Lower lobe of right lung (tissue), 2 donors: ENCODE measurements around the gene NXPE1. TPM values are rescaled to one million over a fixed set of nuclear protein-coding genes. Genes with fewer than 3 reads are reported as not detected.
"Not testable (repeated sequence)": the region's sequence is repeated elsewhere in the genome, so short reads cannot be mapped to it uniquely, and the experiment has no call there.

Source experiments
- ATAC-seq, 2 donors: fragments of 200-7000 bp; cut with Tn5 transposase; one replicate each; pipeline ENCODE4 v1.9.1; 2020 to 2022; ENCODE audit warnings: mild to moderate bottlenecking in 2 of 2, moderate library complexity in 2 of 2
- DNase-seq: peaks from one replicate; pipeline ENCODE4 v3.0.0-alpha.2; 2020
- H3K27ac ChIP-seq: fragments of 200-600 bp; one replicate; pipeline ENCODE4 v1.8.0; 2022
- H3K27me3 ChIP-seq: fragments of 200-600 bp; one replicate; pipeline ENCODE4 v1.8.0; 2022; ENCODE audit warnings: low read depth
- H3K36me3 ChIP-seq: fragments of 200-600 bp; one replicate; pipeline ENCODE4 v1.8.0; 2022; ENCODE audit warnings: mild to moderate bottlenecking
- H3K4me1 ChIP-seq: fragments of 200-600 bp; one replicate; pipeline ENCODE4 v1.8.0; 2022
- H3K4me3 ChIP-seq: fragments of 200-600 bp; one replicate; pipeline ENCODE4 v1.8.0; 2022; ENCODE audit warnings: mild to moderate bottlenecking
- H3K9me3 ChIP-seq: fragments of 200-600 bp; one replicate; pipeline ENCODE4 v1.8.0; 2022
- intact Hi-C: fragments of 100-400 bp; cut with DNase I; formaldehyde crosslinking; loops from one replicate; pipeline ENCODE4 v1.11.0; 2022
- long read RNA-seq: library from polyadenylated mRNA; unstranded; transcript quantifications from one replicate; pipeline ENCODE4 v2.0.0, GENCODE V29; 2021
- total RNA-seq: library from RNA; stranded (reverse); fragmentation: NEBNext Ultra II Directional; extraction: Animal tissue kit (Norgen Biotek cat#: 25700); gene quantifications from one replicate; pipeline ENCODE4 v1.2.1, GENCODE V29; 2021
- TF ChIP-seq, protein P1 (sequence below): fragments of 200-600 bp; IDR thresholded peaks from one replicate; pipeline ENCODE4 v1.8.0; 2022; ENCODE audit warnings: antibody characterized with exemption, mild to moderate bottlenecking
- donor health status: DM: no; HTN: yes; CAD: no; lungs with severe emphysema.

The NXPE1 gene
- not detected for total RNA-seq
- long read RNA-seq, partial matches to known transcripts, result 0 of 1 reads
- long read RNA-seq, other reads (novel, unspliced or antisense), result 1 of 1 reads

DNA sequence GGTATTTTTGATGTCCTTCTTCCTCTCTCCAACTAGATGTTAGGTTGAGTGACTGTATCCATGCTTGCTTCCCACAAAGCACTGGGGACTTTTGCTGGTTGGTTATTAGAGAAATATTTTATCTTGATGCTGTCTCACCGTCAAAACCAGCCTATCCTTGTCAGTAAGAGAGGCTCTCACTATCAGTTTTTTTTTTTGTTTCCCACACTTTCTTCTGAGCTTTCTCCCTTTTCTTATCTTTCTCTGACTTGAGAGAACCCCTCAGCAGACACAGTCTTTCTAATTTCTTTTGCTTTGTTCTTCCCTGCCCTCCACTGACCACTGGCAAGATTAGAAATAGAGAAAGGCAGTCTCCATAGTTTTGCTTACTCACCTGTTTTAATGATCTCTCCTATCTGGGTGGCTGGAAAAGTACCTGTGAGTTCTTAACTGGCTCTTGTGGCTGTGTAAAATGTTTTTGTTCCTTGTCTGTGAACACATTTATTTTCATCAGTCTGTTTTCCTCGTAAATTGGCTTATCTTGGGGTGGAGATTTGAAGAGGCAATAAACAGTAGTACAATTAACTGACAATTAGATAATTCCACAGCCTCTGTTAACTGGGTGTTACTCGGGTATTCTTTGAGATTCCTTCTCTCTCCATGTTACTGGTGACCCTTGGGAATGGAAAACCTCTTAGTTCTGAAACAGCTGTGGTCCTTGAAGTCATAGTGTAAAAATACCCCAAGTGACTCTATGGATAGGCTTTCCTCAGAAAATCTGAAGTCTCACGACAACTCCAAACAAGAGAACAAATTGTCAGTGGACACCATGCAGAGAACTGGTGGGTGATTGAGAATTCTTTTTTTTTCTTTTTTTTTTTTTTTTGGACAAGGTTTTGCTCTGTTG, at the start of gene NXPE1:
NXPE1 (minus strand) TSS at position 457 of the 886 bp plus-strand sequence. CDS start 8,680 bp downstream, outside the sequence.
- no peak for ATAC-seq
- no peak within 1 kb of the TSS for H3K4me3 ChIP-seq
- no peaks in the 10 kb centered on the region for H3K36me3 ChIP-seq
- DNase-seq, result no peak
- TF ChIP-seq, protein P1, sequence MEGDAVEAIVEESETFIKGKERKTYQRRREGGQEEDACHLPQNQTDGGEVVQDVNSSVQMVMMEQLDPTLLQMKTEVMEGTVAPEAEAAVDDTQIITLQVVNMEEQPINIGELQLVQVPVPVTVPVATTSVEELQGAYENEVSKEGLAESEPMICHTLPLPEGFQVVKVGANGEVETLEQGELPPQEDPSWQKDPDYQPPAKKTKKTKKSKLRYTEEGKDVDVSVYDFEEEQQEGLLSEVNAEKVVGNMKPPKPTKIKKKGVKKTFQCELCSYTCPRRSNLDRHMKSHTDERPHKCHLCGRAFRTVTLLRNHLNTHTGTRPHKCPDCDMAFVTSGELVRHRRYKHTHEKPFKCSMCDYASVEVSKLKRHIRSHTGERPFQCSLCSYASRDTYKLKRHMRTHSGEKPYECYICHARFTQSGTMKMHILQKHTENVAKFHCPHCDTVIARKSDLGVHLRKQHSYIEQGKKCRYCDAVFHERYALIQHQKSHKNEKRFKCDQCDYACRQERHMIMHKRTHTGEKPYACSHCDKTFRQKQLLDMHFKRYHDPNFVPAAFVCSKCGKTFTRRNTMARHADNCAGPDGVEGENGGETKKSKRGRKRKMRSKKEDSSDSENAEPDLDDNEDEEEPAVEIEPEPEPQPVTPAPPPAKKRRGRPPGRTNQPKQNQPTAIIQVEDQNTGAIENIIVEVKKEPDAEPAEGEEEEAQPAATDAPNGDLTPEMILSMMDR, result no peak
- no peaks in the 10 kb centered on the region for H3K4me1 ChIP-seq
- intact Hi-C loops, result no loop called here
- no peaks in the 10 kb centered on the region for H3K27me3 ChIP-seq
- H3K27ac ChIP-seq, result no peak within 1 kb of the TSS
- H3K9me3 ChIP-seq, result no peaks in the 10 kb centered on the region

DNA sequence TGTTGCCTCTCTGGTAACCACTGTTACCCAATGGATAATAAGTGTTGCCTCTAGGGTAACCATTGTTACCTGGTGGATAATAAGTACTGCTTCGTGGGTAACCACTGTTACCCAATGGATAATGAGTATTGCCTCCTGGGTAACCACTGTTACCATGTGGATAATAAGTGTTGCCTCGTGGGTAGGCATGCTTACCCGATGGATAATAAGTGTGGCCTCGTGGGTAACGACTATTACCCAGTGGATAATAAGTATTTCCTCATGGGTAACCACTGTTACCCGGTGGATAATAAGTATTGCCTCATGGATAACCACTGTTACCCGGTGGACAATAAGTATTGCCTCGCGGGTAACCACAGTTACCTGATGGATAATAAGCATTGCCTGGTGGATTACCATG, 49.7 kb upstream of the NXPE1 start:
- H3K27ac ChIP-seq, result no peak overlapping the region
- intact Hi-C loops, result no loop called here
- DNase-seq (no peak), ATAC-seq (no peak)
- H3K9me3 ChIP-seq, result no peaks in the 10 kb centered on the region
- TF ChIP-seq, protein P1, result no peak
- no peaks in the 10 kb centered on the region for H3K36me3 ChIP-seq
- no peaks in the 10 kb centered on the region for H3K4me1 ChIP-seq
- no peaks in the 10 kb centered on the region for H3K27me3 ChIP-seq
- H3K4me3 ChIP-seq, result no peak overlapping the region

DNA sequence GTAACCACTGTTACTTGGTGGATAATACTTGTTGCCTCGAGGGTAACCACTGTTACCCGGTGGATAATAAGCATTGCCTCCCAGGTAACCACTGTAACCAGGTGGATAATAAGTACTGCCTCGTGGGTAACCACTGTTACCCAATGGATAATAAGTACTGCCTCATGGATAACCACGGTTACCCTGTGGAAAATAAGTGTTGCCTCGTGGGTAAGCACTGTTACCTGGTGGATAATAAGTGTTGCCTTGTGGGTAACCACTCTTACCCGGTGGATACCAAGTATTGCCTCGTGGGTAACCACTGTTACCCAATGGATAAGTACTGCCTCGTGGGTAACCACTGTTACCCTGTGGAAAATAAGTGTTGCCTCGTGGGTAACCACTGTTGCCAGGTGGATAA, 48.9 kb upstream of the NXPE1 start:
- ATAC-seq, H3K27ac ChIP-seq, H3K4me3 ChIP-seq, H3K4me1 ChIP-seq, H3K36me3 ChIP-seq, intact Hi-C loops, H3K27me3 ChIP-seq, H3K9me3 ChIP-seq, DNase-seq: not testable (repeated sequence)

DNA sequence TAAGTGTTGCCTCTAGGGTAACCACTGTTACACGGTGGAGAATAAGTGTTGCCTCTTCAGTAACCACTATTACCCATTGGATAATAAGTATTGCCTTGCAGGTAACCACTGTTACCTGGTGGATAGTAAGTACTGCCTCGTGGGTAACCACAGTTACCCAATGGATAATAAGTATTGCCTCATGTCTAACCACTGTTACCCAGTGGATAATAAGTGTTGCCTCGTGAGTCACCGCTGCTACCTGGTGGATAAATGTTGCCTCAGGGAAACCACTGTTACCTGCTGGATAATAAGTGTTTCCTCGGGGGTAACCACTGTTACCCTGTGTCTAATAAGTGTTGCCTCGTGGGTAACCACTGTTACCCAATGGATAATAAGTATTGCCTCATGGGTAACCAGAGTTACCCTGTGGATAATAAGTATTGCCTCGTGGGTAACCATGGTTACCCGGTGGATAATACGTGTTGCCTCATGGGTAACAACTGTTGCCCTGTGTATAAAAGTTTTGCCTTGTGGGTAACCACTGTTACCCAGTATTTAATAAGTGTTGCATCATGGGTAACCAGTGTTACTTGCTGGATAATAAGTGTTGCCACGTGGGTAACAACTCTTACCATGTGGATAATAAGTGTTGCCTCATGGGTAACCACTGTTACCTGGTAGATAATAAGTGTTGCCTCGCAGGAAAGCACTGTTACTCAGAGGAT, 48.2 kb upstream of the NXPE1 start:
- H3K36me3 ChIP-seq, result no peaks in the 10 kb centered on the region
- TF ChIP-seq, protein P1, result no peak
- intact Hi-C loops, result no loop called here

DNA sequence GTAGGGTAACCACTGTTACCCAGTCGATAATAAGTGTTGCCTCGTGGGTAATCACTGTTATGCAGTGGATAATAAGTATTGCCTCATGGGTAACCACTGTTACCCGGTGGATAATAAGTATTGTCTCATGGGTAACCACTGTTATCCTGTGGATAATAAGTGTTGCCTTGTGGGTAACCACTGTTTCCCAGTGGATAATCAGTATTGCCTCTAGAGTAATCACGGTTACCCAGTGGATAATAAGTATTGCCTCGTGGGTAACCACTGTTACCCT, 47.1 kb upstream of the NXPE1 start:
- H3K27me3 ChIP-seq, ATAC-seq, intact Hi-C loops, H3K27ac ChIP-seq, DNase-seq, H3K4me1 ChIP-seq, H3K36me3 ChIP-seq, H3K9me3 ChIP-seq, H3K4me3 ChIP-seq: not testable (repeated sequence)

More for the DNA sequence above, 48.2 kb upstream of the NXPE1 start:
- no peak for DNase-seq
- no peak overlapping the region for H3K4me3 ChIP-seq
- H3K27ac ChIP-seq, result no peak overlapping the region
- no peaks in the 10 kb centered on the region for H3K4me1 ChIP-seq
- no peak for ATAC-seq
- H3K27me3 ChIP-seq, result no peaks in the 10 kb centered on the region
- H3K9me3 ChIP-seq, result no peaks in the 10 kb centered on the region

DNA sequence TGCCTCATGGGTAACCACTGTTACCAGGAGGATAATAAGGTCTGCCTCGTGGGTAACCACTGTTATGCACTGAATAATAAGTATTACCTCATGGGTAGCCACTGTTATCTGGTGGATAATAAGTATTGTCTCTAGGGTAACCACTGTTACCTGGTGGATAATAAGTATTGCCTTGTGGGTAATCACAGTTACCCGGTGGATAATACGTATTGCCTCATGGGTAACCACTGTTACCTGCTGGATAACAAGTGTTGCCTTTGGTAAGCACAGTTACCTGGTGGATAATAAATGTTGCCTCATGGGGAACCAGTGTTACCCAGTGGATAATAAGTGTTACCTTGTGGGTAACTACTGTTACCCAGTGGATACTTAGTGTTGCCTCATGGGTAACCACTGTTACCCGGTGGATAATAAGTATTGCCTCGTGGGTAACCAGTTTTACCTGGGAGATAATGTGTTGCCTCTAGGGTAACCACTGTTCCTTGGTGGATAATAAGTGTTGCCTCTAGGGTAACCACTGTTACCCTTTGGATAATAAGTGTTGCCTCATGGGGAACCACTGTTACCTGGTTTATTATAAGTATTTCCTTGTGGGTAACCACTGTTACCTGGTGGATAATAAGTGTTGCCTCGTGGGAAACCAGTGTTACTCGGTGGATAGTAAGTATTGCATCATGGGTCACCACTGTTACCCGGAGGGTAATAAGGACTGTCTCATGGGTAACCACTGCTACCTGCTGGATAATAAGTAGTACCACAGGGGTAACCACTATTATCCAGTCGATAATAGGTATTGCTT, 46.5 kb upstream of the NXPE1 start:
- intact Hi-C loops, result no loop called here
- peak in 1 of 2 donors; percentile 45 for ATAC-seq
- Histone ChIP-seq H3K4me1 (no peaks in the 10 kb centered on the region), H3K4me3 (no peak overlapping the region), H3K27me3 (no peaks in the 10 kb centered on the region), H3K9me3 (no peaks in the 10 kb centered on the region), H3K36me3 (no peaks in the 10 kb centered on the region), H3K27ac (no peak overlapping the region)
- no peak for DNase-seq
- TF ChIP-seq, protein P1, result no peak
